Kidney capillary endothelial cell (primary cell): Measurements from ENCODE around the gene URI1.
A peak's percentile ranks its signal among the peaks of the same experiment; 100 is the strongest.
"Not testable (repeated sequence)": the region's sequence is repeated elsewhere in the genome, so short reads cannot be mapped to it uniquely, and the experiment has no call there.

Source experiments
- DNase-seq: peaks from one replicate; pipeline ENCODE4 v3.0.0-alpha.2; 2018; ENCODE audit warnings: low spot score

URI1 gene

GRCh38 chr19:29942404-29943261 lies 594 bp downstream of the URI1 start:
- peak; percentile 21 for DNase-seq

GRCh38 chr19:29943615-29944014 lies 1.6 kb downstream of the URI1 start:
- no peak for DNase-seq

- DNase-seq: no peak
These were observed 2.5 kb downstream of the URI1 start for GRCh38 chr19:29944390-29945012.

- no peak for DNase-seq
These were observed 3.0 kb downstream of the URI1 start for GRCh38 chr19:29945017-29945416.

- no peak for DNase-seq
These were observed 3.4 kb downstream of the URI1 start for GRCh38 chr19:29945433-29945832.

GRCh38 chr19:29946645-29947044 lies 4.6 kb downstream of the URI1 start:
- no peak for DNase-seq

GRCh38 chr19:29947871-29948270 lies 5.8 kb downstream of the URI1 start:
- DNase-seq: no peak

GRCh38 chr19:29948759-29949470 lies 6.9 kb downstream of the URI1 start:
- DNase-seq: not testable (repeated sequence)

- DNase-seq: peak; percentile 52
These were observed 10.1 kb downstream of the URI1 start for GRCh38 chr19:29952177-29952576.

- DNase-seq: no peak
These were observed 10.6 kb downstream of the URI1 start for GRCh38 chr19:29952646-29953045.

GRCh38 chr19:29953352-29954247 lies 11.6 kb downstream of the URI1 start:
- no peak for DNase-seq

- no peak for DNase-seq
These were observed 14.8 kb downstream of the URI1 start for GRCh38 chr19:29956855-29957254.

GRCh38 chr19:29961311-29961710 lies 19.3 kb downstream of the URI1 start:
- DNase-seq: no peak

- no peak for DNase-seq
These were observed 20.8 kb downstream of the URI1 start for GRCh38 chr19:29962793-29963192.

- DNase-seq: no peak
These were observed 21.5 kb downstream of the URI1 start for GRCh38 chr19:29963576-29963975.

GRCh38 chr19:29964171-29964570 lies 22.1 kb downstream of the URI1 start:
- no peak for DNase-seq

- no peak for DNase-seq
These were observed 23.5 kb downstream of the URI1 start for GRCh38 chr19:29965492-29965891.

GRCh38 chr19:29966142-29966541 lies 24.1 kb downstream of the URI1 start:
- not testable (repeated sequence) for DNase-seq

GRCh38 chr19:29966588-29967249 lies 24.7 kb downstream of the URI1 start:
- no peak for DNase-seq

GRCh38 chr19:29967623-29968022 lies 25.6 kb downstream of the URI1 start:
- DNase-seq: no peak

- no peak for DNase-seq
These were observed 27.9 kb downstream of the URI1 start for GRCh38 chr19:29969891-29970290.
